Cardiac fibroblast (primary cell): ENCODE results near the gene NT5C3B.

Experiments used
- DNase-seq, 2 donors: peaks; one replicate each; pipeline versions ENCODE4 v3.0.0 to v3.0.0-alpha.2; 2010; ENCODE audit warnings: low read depth in 2 of 2
- H3K4me3 ChIP-seq, 2 donors: replicated peaks in 1 of 2; 1 replicate in 1 of 2; 2 replicates in 1 of 2; pipeline ENCODE4 v1.5.1; 2011; ENCODE audit warnings: low read depth in 2 of 2, low read length in 2 of 2, mild to moderate bottlenecking in 2 of 2, moderate library complexity in 1 of 2
- CTCF ChIP-seq: IDR thresholded peaks from one replicate; pipeline ENCODE4 v1.5.1; 2011; ENCODE audit warnings: low read depth, mild to moderate bottlenecking, low read length, inconsistent platforms

Gene NT5C3B

GRCh38 chr17:41813699-41814124, 22.3 kb downstream of the NT5C3B start:
- H3K4me3 ChIP-seq: peak overlapping the region; percentile 77 to 82
- TF ChIP-seq CTCF: no peak
- no peak for DNase-seq

GRCh38 chr17:41813152-41813680, 22.8 kb downstream of the NT5C3B start:
- DNase-seq: no peak
- peak overlapping the region; percentile 77 to 82 for H3K4me3 ChIP-seq
- TF ChIP-seq CTCF: no peak

GRCh38 chr17:41812381-41813151, 23.5 kb downstream of the NT5C3B start, which contains the start of gene FKBP10:
Gene FKBP10, plus strand, starts transcription at chr17:41813004. Its CDS starts 31 bp downstream, at chr17:41813035.
- peak; percentile 88 for DNase-seq
- no peak for TF ChIP-seq CTCF
- H3K4me3 ChIP-seq: peak within 1 kb of the TSS; percentile 77 to 82

GRCh38 chr17:41811549-41812380, 24.3 kb downstream of the NT5C3B start, which contains the start of gene P3H4:
Gene P3H4, minus strand, starts transcription at chr17:41811949. Its CDS starts 34 bp downstream, at chr17:41811915.
- DNase-seq: peak; percentile 78 to 82
- peak; percentile 57 for TF ChIP-seq CTCF
- H3K4me3 ChIP-seq: peak within 1 kb of the TSS; percentile 77 to 82

GRCh38 chr17:41810659-41811548, 25.1 kb downstream of the NT5C3B start:
- H3K4me3 ChIP-seq: peak overlapping the region; percentile 77 to 82
- no peak for TF ChIP-seq CTCF
- DNase-seq: no peak
